ENCODE measurements around the gene P2RX6.

- TF ChIP-seq, protein P1, sequence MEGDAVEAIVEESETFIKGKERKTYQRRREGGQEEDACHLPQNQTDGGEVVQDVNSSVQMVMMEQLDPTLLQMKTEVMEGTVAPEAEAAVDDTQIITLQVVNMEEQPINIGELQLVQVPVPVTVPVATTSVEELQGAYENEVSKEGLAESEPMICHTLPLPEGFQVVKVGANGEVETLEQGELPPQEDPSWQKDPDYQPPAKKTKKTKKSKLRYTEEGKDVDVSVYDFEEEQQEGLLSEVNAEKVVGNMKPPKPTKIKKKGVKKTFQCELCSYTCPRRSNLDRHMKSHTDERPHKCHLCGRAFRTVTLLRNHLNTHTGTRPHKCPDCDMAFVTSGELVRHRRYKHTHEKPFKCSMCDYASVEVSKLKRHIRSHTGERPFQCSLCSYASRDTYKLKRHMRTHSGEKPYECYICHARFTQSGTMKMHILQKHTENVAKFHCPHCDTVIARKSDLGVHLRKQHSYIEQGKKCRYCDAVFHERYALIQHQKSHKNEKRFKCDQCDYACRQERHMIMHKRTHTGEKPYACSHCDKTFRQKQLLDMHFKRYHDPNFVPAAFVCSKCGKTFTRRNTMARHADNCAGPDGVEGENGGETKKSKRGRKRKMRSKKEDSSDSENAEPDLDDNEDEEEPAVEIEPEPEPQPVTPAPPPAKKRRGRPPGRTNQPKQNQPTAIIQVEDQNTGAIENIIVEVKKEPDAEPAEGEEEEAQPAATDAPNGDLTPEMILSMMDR (IDR thresholded peaks at IDR 0.05), result no peak
- TF ChIP-seq POLR2A (IDR thresholded peaks at IDR 0.05), result no peak
- TF ChIP-seq EP300 (IDR thresholded peaks at IDR 0.05), result no peak
- TF ChIP-seq POLR2AphosphoS5 (IDR thresholded peaks at IDR 0.05), result no peak
Observed at GRCh38 chr22:20994902-20995241, 20.1 kb upstream of the P2RX6 start.
